SK-N-SH (cell line): Measurements from ENCODE around the gene KNDC1. TPM values are rescaled to one million over a fixed set of nuclear protein-coding genes. Genes with fewer than 3 reads are reported as not detected.

Source experiments
- CTCF ChIA-PET: fragments of 300-600, 350-600 bp; formaldehyde crosslinking; extraction: SDS; loops from one replicate; lab custom pipeline; 2021; lab: Yijun Ruan, JAX
- POLR2A ChIA-PET: fragments of 350-600 bp; sonication (Branson Sonifier 250); formaldehyde crosslinking; extraction: SDS; loops from one replicate; lab custom pipeline; 2020; ENCODE audit warnings: antibody characterized with exemption, inconsistent platforms; lab: Yijun Ruan, JAX
- DNase-seq: peaks from one replicate; pipeline ENCODE4 v3.0.0; 2012
- H2AFZ ChIP-seq: fragments of 200-600 bp; sonication (generic); 2 replicates; pipeline ENCODE4 v1.8.1; 2016; ENCODE audit warnings: antibody characterized with exemption, mild to moderate bottlenecking, low read depth
- H3F3A ChIP-seq: fragments of 200-600 bp; sonication (generic); replicated peaks from 2 replicates; pipeline ENCODE3; 2016; ENCODE audit warnings: antibody characterized with exemption, mild to moderate bottlenecking; ENCODE audit not compliant: insufficient read depth
- H3K27ac ChIP-seq, 2 experiments: fragments of 200-500 bp in 1 of 2; fragments of 200-600 bp in 1 of 2; sonication (Bioruptor generic) in 1 of 2; sonication (generic), shearing (Covaris generic) in 1 of 2; 2 replicates each; pipeline versions ENCODE4 v1.5.1 to v1.6.1; 2014 to 2016; ENCODE audit warnings: low read depth in 2 of 2, inconsistent platforms in 1 of 2, low read length in 1 of 2, mild to moderate bottlenecking in 1 of 2, mixed read lengths in 1 of 2
- H3K27me3 ChIP-seq: fragments of 200-600 bp; sonication (generic), shearing (Covaris generic); 2 replicates; pipeline ENCODE4 v1.6.1; 2016; ENCODE audit warnings: mixed run types; ENCODE audit not compliant: insufficient read depth
- H3K36me3 ChIP-seq, 2 experiments: fragments of 200-500 bp in 1 of 2; fragments of 200-600 bp in 1 of 2; sonication (Bioruptor generic) in 1 of 2; sonication (generic) in 1 of 2; replicated peaks in 1 of 2; 2 replicates each; pipeline versions ENCODE3 to v1.5.1; 2014 to 2016; ENCODE audit warnings: low read length in 1 of 2, mild to moderate bottlenecking in 1 of 2; ENCODE audit not compliant: insufficient read depth in 2 of 2, control insufficient read depth in 1 of 2
- H3K4me1 ChIP-seq, 2 experiments: fragments of 200-500 bp in 1 of 2; fragments of 200-600 bp in 1 of 2; sonication (Bioruptor generic) in 1 of 2; sonication (generic), shearing (Covaris generic) in 1 of 2; 2 replicates each; pipeline versions ENCODE4 v1.5.1 to v1.6.1; 2014 to 2016; ENCODE audit warnings: low read depth in 1 of 2, low read length in 1 of 2, mixed run types in 1 of 2; ENCODE audit not compliant: insufficient read depth in 2 of 2, control insufficient read depth in 1 of 2
- H3K4me2 ChIP-seq: fragments of 200-600 bp; sonication (generic), shearing (Covaris generic); 2 replicates; pipeline ENCODE4 v1.6.1; 2017; ENCODE audit warnings: mixed run types
- H3K4me3 ChIP-seq, 2 experiments: fragments of 200-500 bp in 1 of 2; fragments of 200-600 bp in 1 of 2; sonication (Bioruptor generic) in 1 of 2; sonication (generic), shearing (Covaris generic) in 1 of 2; 2 replicates each; pipeline versions ENCODE4 v1.5.1 to v1.8.1; 2014 to 2016; ENCODE audit warnings: low read depth in 2 of 2, inconsistent platforms in 1 of 2, low read length in 1 of 2, mild to moderate bottlenecking in 1 of 2, mixed read lengths in 1 of 2, moderate library complexity in 1 of 2
- H3K79me2 ChIP-seq: fragments of 200-600 bp; sonication (generic); 2 replicates; pipeline ENCODE4 v1.8.1; 2017; ENCODE audit warnings: mild to moderate bottlenecking; ENCODE audit not compliant: insufficient read depth
- H3K9ac ChIP-seq: fragments of 200-600 bp; sonication (generic); 2 replicates; pipeline ENCODE4 v1.6.1; 2017; ENCODE audit warnings: mixed run types
- H3K9me2 ChIP-seq: fragments of 200-600 bp; sonication (generic); 2 replicates; pipeline ENCODE4 v1.6.1; 2017; ENCODE audit warnings: mixed run types
- H3K9me3 ChIP-seq: fragments of 200-600 bp; sonication (generic); 2 replicates; pipeline ENCODE4 v1.6.1; 2017; ENCODE audit warnings: mixed run types, mild to moderate bottlenecking, moderate library complexity
- H4K20me1 ChIP-seq: fragments of 200-600 bp; sonication (generic); 2 replicates; pipeline ENCODE4 v1.6.1; 2017; ENCODE audit warnings: mild to moderate bottlenecking, mixed run types; ENCODE audit not compliant: insufficient read depth
- ELF1 ChIP-seq: IDR thresholded peaks from 2 replicates; pipeline ENCODE4 v1.4.0; 2012
- EP300 ChIP-seq, 2 experiments: IDR thresholded peaks; 2 replicates each; pipeline versions ENCODE4 v1.4.0 to v1.6.1; 2012; ENCODE audit warnings: borderline replicate concordance in 1 of 2, low read depth in 1 of 2, low read length in 1 of 2
- FOSL2 ChIP-seq: IDR thresholded peaks from 2 replicates; pipeline ENCODE4 v1.4.0; 2012; ENCODE audit warnings: low read depth, mild to moderate bottlenecking, moderate library complexity, borderline replicate concordance
- FOXM1 ChIP-seq: IDR thresholded peaks from 2 replicates; pipeline ENCODE4 v1.4.0; 2012; ENCODE audit warnings: low read depth, mild to moderate bottlenecking
- GATA2 ChIP-seq: sonication (generic); formaldehyde crosslinking; IDR thresholded peaks from 2 replicates; pipeline ENCODE4 v1.5.0; 2020; ENCODE audit warnings: mild to moderate bottlenecking, missing genetic modification reagents
- JUND ChIP-seq: IDR thresholded peaks from 2 replicates; pipeline ENCODE4 v1.4.0; 2012
- MEF2A ChIP-seq: IDR thresholded peaks from 2 replicates; pipeline ENCODE4 v1.4.0; 2012; ENCODE audit warnings: low read depth, borderline replicate concordance
- POLR2AphosphoS5 ChIP-seq: IDR thresholded peaks from 2 replicates; pipeline ENCODE4 v1.6.1; 2012; ENCODE audit warnings: low read depth, low read length
- RAD21 ChIP-seq: IDR thresholded peaks from 2 replicates; pipeline ENCODE4 v1.6.1; 2012; ENCODE audit warnings: mild to moderate bottlenecking, low read length
- SMC3 ChIP-seq: IDR thresholded peaks from 2 replicates; pipeline ENCODE4 v1.6.1; 2012; ENCODE audit warnings: low read depth, low read length, improper control_type of control experiment
- TAF1 ChIP-seq: IDR thresholded peaks from 2 replicates; pipeline ENCODE4 v1.6.1; 2012; ENCODE audit warnings: low read depth, mild to moderate bottlenecking, low read length, moderate library complexity, borderline replicate concordance
- TEAD4 ChIP-seq: IDR thresholded peaks from 2 replicates; pipeline ENCODE4 v1.4.0; 2012; ENCODE audit warnings: mild to moderate bottlenecking, borderline replicate concordance; ENCODE audit not compliant: insufficient read depth
- WGBS: methylation state at CpG from one replicate; pipeline ENCODE4 v1.1.6; 2017; ENCODE audit warnings: low lambda C conversion rate; 5-methylcytosine and 5-hydroxymethylcytosine counted together
- polyA plus RNA-seq, 3 experiments: library from polyadenylated mRNA; depleted of rRNA; stranded (reverse); fragments of >200 nt; gene quantifications; 2 replicates each; pipeline ENCODE4 v1.2.3, GENCODE V29; 2012
- TF ChIP-seq, protein P1 (sequence below): IDR thresholded peaks from 2 replicates; pipeline ENCODE4 v1.4.0; 2012; ENCODE audit warnings: low read depth
- TF ChIP-seq, protein P2 (sequence below): IDR thresholded peaks from 2 replicates; pipeline ENCODE4 v1.4.0; 2012; ENCODE audit warnings: low read depth, borderline replicate concordance
- TF ChIP-seq, protein P3 (sequence below): fragments of 200-600 bp; sonication (generic); IDR thresholded peaks from 2 replicates; pipeline ENCODE4 v1.6.1; 2017; ENCODE audit warnings: antibody characterized with exemption, mild to moderate bottlenecking, moderate library complexity
- TF ChIP-seq, protein P4 (sequence below): fragments of 150-350 bp; IDR thresholded peaks from 2 replicates; pipeline ENCODE4 v1.6.1; 2017; ENCODE audit warnings: antibody characterized with exemption, low read length, low read depth, borderline replicate concordance
- TF ChIP-seq, protein P5 (sequence below): fragments of 150-350 bp; IDR thresholded peaks from 2 replicates; pipeline ENCODE4 v1.6.1; 2016; ENCODE audit warnings: mild to moderate bottlenecking, low read depth, low read length

KNDC1 gene
- polyA plus RNA-seq, 1 of the 3 experiments (the other 2 are of a cell fraction) = 1.4 TPM

DNA sequence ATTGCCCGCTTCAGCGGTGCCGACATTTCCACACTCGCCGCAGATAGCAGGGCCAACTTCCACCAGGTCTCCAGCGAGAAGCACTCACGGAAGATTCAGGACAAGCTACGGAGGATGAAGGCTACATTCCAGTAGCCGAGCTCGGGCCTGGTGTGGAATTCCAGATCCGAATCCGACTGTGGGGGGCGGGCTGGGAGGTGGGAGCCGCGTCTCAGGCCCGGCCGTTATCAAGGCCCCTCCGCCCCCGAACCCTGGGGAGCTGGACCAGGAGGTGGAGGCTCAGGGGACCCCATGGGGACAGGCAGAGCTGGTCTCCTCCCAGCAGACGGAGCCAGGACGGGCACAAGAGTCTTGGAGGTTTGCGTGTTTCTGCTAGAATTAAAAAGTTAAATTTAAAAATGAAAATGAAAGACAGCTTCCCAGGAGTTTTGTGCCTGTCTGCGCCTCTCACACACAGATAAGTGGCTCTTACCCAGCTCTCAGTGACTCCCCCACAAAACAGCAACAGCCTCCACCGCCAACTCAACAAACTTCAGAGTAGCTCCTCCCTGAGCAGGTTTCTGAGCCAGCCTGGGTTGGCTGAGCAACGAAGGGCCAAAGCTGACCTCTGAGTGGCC, 64.8 kb downstream of the KNDC1 start:
- Histone ChIP-seq H3K9me3 (no peaks in the 10 kb centered on the region), H3K27me3 (peaks cover 22% of the 10 kb centered on the region), H3K9ac (no peak overlapping the region), H3K27ac (no peak overlapping the region), H4K20me1 (no peaks in the 10 kb centered on the region), H3K4me3 (no peak overlapping the region), H3K9me2 (no peaks in the 10 kb centered on the region), H3K79me2 (no peaks in the 10 kb centered on the region), H3K4me1 (no peaks in the 10 kb centered on the region; a peak in 1 of 4 replicates), H3K4me2 (no peak overlapping the region), H2AFZ (no peak overlapping the region), H3K36me3 (no peaks in the 10 kb centered on the region), H3F3A (no peaks in the 10 kb centered on the region)
- CTCF ChIA-PET = interaction anchor here (1.2 to 2.4 kb wide), 2 partner anchors 11 to 320 kb away, joined by 3 to 5 read pairs; no protein-coding TSS in a partner anchor
- POLR2A ChIA-PET = no interaction called here
- DNase-seq = no peak
- TF ChIP-seq, protein P1, sequence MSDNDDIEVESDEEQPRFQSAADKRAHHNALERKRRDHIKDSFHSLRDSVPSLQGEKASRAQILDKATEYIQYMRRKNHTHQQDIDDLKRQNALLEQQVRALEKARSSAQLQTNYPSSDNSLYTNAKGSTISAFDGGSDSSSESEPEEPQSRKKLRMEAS = no peak
- TF ChIP-seq FOSL2 (no peak), TEAD4 (no peak), TAF1 (no peak), SMC3 (no peak), JUND (no peak), POLR2AphosphoS5 (no peak), ELF1 (no peak), RAD21 (no peak), EP300 (IDR thresholded peaks at IDR 0.05; ENCODE audit: borderline replicate concordance in 1 of 2, low read depth in 1 of 2, low read length in 1 of 2) (no peak), MEF2A (no peak), FOXM1 (no peak), GATA2 (CRISPR knock-in tag) (no peak)
- TF ChIP-seq, protein P2, sequence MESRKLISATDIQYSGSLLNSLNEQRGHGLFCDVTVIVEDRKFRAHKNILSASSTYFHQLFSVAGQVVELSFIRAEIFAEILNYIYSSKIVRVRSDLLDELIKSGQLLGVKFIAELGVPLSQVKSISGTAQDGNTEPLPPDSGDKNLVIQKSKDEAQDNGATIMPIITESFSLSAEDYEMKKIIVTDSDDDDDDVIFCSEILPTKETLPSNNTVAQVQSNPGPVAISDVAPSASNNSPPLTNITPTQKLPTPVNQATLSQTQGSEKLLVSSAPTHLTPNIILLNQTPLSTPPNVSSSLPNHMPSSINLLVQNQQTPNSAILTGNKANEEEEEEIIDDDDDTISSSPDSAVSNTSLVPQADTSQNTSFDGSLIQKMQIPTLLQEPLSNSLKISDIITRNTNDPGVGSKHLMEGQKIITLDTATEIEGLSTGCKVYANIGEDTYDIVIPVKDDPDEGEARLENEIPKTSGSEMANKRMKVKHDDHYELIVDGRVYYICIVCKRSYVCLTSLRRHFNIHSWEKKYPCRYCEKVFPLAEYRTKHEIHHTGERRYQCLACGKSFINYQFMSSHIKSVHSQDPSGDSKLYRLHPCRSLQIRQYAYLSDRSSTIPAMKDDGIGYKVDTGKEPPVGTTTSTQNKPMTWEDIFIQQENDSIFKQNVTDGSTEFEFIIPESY = no peak
- TF ChIP-seq, protein P3, sequence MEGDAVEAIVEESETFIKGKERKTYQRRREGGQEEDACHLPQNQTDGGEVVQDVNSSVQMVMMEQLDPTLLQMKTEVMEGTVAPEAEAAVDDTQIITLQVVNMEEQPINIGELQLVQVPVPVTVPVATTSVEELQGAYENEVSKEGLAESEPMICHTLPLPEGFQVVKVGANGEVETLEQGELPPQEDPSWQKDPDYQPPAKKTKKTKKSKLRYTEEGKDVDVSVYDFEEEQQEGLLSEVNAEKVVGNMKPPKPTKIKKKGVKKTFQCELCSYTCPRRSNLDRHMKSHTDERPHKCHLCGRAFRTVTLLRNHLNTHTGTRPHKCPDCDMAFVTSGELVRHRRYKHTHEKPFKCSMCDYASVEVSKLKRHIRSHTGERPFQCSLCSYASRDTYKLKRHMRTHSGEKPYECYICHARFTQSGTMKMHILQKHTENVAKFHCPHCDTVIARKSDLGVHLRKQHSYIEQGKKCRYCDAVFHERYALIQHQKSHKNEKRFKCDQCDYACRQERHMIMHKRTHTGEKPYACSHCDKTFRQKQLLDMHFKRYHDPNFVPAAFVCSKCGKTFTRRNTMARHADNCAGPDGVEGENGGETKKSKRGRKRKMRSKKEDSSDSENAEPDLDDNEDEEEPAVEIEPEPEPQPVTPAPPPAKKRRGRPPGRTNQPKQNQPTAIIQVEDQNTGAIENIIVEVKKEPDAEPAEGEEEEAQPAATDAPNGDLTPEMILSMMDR = no peak
- TF ChIP-seq, protein P4, sequence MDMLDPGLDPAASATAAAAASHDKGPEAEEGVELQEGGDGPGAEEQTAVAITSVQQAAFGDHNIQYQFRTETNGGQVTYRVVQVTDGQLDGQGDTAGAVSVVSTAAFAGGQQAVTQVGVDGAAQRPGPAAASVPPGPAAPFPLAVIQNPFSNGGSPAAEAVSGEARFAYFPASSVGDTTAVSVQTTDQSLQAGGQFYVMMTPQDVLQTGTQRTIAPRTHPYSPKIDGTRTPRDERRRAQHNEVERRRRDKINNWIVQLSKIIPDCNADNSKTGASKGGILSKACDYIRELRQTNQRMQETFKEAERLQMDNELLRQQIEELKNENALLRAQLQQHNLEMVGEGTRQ = no peak
- TF ChIP-seq, protein P5, sequence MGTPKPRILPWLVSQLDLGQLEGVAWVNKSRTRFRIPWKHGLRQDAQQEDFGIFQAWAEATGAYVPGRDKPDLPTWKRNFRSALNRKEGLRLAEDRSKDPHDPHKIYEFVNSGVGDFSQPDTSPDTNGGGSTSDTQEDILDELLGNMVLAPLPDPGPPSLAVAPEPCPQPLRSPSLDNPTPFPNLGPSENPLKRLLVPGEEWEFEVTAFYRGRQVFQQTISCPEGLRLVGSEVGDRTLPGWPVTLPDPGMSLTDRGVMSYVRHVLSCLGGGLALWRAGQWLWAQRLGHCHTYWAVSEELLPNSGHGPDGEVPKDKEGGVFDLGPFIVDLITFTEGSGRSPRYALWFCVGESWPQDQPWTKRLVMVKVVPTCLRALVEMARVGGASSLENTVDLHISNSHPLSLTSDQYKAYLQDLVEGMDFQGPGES = no peak
- WGBS = 85% methylated on average over 22 of the region's 25 CpGs
